ENCODE results near the gene AMOTL2.

AMOTL2 gene

DNA sequence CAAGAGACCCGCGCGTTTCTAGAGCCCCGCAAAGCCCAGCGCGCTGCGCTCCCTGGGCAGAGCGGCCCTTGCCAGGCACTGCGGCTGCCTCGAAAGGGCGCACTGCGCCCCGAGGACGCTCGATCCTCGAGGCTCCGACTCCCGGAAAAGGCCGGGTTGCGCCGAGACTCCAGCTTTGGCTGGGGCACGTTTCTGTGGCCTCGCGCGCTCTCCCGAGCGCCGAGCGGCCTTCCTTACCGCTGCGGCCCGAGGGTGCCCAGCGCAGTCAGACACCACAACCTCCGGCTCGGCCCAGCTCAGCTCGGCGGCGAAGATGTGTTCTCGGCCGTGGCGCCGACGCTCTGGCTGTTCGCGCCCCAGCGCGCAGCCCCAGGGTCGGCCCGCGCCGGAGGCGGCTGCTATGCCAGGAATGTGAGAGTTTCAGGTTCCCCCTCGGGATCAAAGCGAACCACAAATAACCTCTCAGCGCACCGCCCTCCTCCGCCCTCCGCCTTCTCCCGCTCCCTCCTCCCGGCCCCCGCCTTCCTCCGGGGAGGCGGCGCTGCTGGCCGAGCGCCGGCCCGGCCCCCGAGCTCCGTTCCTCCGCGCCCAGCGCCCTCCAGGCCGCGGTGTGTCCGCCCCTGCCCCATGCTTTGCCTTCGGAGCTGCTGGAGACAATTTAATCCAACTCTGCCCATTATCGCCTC, at the start of gene AMOTL2:
AMOTL2 (minus strand) TSS at position 343 of the 686 bp plus-strand sequence. CDS start 3,014 bp downstream, outside the sequence.
- H3K27ac Mint-ChIP-seq, result no peak within 1 kb of the TSS
- H3K4me1 Mint-ChIP-seq (ENCODE audit: low read depth), result peaks cover 3% of the 10 kb centered on the region
- H3K4me3 Mint-ChIP-seq, result peak within 1 kb of the TSS; percentile 61
- no peaks in the 10 kb centered on the region for H3K9me3 Mint-ChIP-seq
- peaks cover 54% of the 10 kb centered on the region for H3K27me3 Mint-ChIP-seq (ENCODE audit: low read depth)
- no peaks in the 10 kb centered on the region for H3K36me3 Mint-ChIP-seq (ENCODE audit: low read depth)

- Mint-ChIP-seq H3K9me3 (no peaks in the 10 kb centered on the region), H3K4me3 (no peak overlapping the region), H3K36me3 (ENCODE audit: low read depth) (no peaks in the 10 kb centered on the region), H3K27me3 (ENCODE audit: low read depth) (peaks cover 4% of the 10 kb centered on the region), H3K4me1 (ENCODE audit: low read depth) (no peaks in the 10 kb centered on the region), H3K27ac (no peak overlapping the region)
Measured at GRCh38 chr3:134423153-134423552, 48.9 kb upstream of the AMOTL2 start.

DNA sequence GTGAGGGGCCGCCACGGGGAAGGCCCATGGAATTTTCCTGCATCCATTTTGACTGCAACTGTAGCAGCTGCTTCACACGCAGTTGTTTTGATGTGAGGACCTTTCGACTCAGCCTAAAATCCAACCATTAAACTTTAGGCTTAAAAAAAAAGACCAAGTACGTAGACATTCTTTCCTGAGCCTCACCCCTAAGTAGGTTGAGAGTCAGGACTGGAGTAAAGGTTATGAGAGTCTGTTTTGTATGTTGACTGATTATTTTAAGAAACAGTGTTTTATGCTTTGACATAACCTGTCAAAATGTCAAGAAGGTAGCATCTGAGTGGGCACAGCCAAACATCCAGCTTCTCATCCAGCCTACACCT, 45.7 kb upstream of the AMOTL2 start:
- no peak overlapping the region for H3K4me3 Mint-ChIP-seq
- no peaks in the 10 kb centered on the region for H3K9me3 Mint-ChIP-seq

DNA sequence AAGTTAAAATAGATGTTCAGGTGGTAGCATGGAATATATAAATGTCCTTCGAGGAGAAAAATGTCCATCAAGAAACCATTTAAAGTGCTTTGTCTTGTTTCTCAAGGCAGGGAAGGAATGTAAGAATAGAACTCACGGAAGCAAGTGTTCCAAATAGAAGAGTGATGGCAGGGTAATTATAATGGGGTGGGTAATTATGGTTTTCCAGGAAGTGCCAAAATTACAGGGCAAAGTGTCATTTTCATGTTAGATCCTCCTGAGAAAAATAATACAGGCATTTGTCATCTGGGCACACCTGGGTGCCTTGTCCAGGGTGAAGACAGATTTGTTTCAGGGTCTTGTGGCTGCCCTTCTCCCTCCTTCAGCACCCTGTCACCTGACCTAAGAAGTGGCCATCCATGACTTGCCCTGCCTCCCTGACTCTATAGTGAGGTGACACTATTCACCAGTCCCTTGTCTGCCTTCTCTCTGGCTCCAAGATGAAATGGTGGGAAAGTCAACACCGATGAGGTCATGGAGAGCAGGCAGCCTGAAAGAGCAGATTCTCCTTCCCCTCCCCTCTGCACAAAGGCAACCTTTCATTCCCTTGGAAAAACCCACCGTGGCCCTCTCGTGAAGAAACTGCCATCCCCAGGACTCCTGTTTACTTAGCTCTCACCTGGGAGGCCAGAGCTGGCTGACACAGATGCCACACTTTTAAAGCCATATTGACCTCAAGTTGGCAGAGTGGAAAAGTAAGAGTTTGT, 45.1 kb upstream of the AMOTL2 start:
- no peak overlapping the region for H3K4me3 Mint-ChIP-seq
- H3K27ac Mint-ChIP-seq, result no peak overlapping the region
- no peaks in the 10 kb centered on the region for H3K9me3 Mint-ChIP-seq
- no peaks in the 10 kb centered on the region for H3K4me1 Mint-ChIP-seq (ENCODE audit: low read depth)
- H3K27me3 Mint-ChIP-seq (ENCODE audit: low read depth), result peaks cover 4% of the 10 kb centered on the region
- no peaks in the 10 kb centered on the region for H3K36me3 Mint-ChIP-seq (ENCODE audit: low read depth)

More for the DNA sequence above, 45.7 kb upstream of the AMOTL2 start:
- Mint-ChIP-seq H3K27me3 (ENCODE audit: low read depth) (peaks cover 4% of the 10 kb centered on the region), H3K36me3 (ENCODE audit: low read depth) (no peaks in the 10 kb centered on the region), H3K27ac (no peak overlapping the region), H3K4me1 (ENCODE audit: low read depth) (no peaks in the 10 kb centered on the region)

- Mint-ChIP-seq H3K27ac (no peak overlapping the region), H3K9me3 (peaks cover 4% of the 10 kb centered on the region), H3K4me3 (no peak overlapping the region), H3K36me3 (ENCODE audit: low read depth) (no peaks in the 10 kb centered on the region), H3K4me1 (ENCODE audit: low read depth) (no peaks in the 10 kb centered on the region), H3K27me3 (ENCODE audit: low read depth) (peaks cover 45% of the 10 kb centered on the region)
Measured at GRCh38 chr3:134409041-134409440, 34.8 kb upstream of the AMOTL2 start.

DNA sequence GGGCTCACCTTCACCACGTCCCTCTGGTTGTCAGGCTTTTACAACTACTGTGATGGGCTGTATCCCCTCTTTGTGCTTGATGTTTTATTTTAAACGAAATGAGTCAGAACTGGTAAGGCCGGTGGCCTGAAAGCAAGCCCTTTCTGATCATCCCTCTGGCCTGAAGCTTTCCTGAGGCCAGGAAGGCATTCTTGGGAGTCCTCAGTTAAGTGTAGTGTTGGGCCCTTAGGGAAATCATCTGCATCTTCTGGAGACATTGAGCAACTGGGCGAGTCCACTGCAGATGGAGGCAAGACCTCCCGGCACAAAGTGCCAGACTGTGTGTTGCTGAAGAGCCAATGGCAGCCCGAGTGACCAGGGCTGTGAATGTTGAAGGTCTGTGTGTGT, 33.0 kb upstream of the AMOTL2 start:
- Mint-ChIP-seq H3K9me3 (peaks cover 3% of the 10 kb centered on the region), H3K4me1 (ENCODE audit: low read depth) (no peaks in the 10 kb centered on the region), H3K27ac (no peak overlapping the region), H3K4me3 (no peak overlapping the region), H3K27me3 (ENCODE audit: low read depth) (peaks cover 57% of the 10 kb centered on the region), H3K36me3 (ENCODE audit: low read depth) (no peaks in the 10 kb centered on the region)

- Mint-ChIP-seq H3K9me3 (peaks cover 3% of the 10 kb centered on the region), H3K27me3 (ENCODE audit: low read depth) (peaks cover 59% of the 10 kb centered on the region), H3K4me1 (ENCODE audit: low read depth) (no peaks in the 10 kb centered on the region), H3K27ac (no peak overlapping the region), H3K36me3 (ENCODE audit: low read depth) (no peaks in the 10 kb centered on the region), H3K4me3 (no peak overlapping the region)
Measured at GRCh38 chr3:134406331-134407238, 32.3 kb upstream of the AMOTL2 start.

- no peaks in the 10 kb centered on the region for H3K36me3 Mint-ChIP-seq (ENCODE audit: low read depth)
- H3K27me3 Mint-ChIP-seq (ENCODE audit: low read depth), result peaks cover 58% of the 10 kb centered on the region
- H3K27ac Mint-ChIP-seq, result no peak overlapping the region
- peaks cover 3% of the 10 kb centered on the region for H3K9me3 Mint-ChIP-seq
- H3K4me1 Mint-ChIP-seq (ENCODE audit: low read depth), result no peaks in the 10 kb centered on the region
- H3K4me3 Mint-ChIP-seq, result no peak overlapping the region
Measured at GRCh38 chr3:134404366-134404885, 30.2 kb upstream of the AMOTL2 start.

GRCh38 chr3:134397755-134398154, 23.5 kb upstream of the AMOTL2 start:
- no peaks in the 10 kb centered on the region for H3K4me1 Mint-ChIP-seq (ENCODE audit: low read depth)
- no peak overlapping the region for H3K27ac Mint-ChIP-seq
- no peak overlapping the region for H3K4me3 Mint-ChIP-seq
- H3K36me3 Mint-ChIP-seq (ENCODE audit: low read depth), result no peaks in the 10 kb centered on the region
- no peaks in the 10 kb centered on the region for H3K9me3 Mint-ChIP-seq
- H3K27me3 Mint-ChIP-seq (ENCODE audit: low read depth), result peaks cover 16% of the 10 kb centered on the region

DNA sequence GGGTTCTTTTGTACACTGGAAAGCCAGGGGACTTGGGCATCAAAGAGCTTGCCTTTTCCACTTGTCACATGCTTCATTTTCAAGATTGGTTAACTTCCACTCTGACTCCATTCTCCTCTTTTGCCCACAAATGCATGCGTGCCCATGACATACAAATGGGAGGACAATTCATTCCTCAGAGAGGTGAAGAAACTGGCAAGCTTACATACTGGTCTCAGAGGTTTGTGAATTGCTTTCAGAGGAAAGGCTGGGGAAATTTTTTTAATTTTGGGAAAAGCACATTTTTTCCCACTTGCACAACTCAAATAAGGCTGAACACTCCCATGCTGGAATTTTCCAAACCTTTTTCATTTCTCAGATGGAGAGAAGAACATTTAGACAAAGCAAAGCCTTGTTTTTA, 20.9 kb upstream of the AMOTL2 start:
- H3K9me3 Mint-ChIP-seq, result no peaks in the 10 kb centered on the region
- H3K36me3 Mint-ChIP-seq (ENCODE audit: low read depth), result no peaks in the 10 kb centered on the region
- peaks cover 12% of the 10 kb centered on the region for H3K27me3 Mint-ChIP-seq (ENCODE audit: low read depth)
- H3K27ac Mint-ChIP-seq, result no peak overlapping the region
- H3K4me1 Mint-ChIP-seq (ENCODE audit: low read depth), result no peaks in the 10 kb centered on the region
- H3K4me3 Mint-ChIP-seq, result no peak overlapping the region

DNA sequence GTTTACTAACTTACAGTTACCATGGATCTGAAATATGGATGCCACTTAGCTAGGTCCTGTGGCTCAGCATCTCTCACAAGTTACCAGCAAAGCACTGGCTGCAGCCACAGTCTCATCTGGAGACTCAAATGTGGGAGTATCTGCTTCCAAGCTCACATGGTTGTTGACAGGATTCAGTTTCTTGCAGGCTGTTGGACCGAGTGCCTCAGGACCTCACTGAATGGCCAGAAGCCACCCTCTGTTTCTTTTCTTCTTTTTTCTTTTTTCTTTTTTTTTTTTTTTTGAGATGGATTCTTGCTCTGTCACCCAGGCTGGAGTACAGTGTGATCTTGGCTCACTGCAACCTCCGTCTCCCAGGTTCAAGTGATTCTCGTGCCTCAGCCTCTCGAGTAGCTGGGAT, 20.1 kb upstream of the AMOTL2 start:
- Mint-ChIP-seq H3K27me3 (ENCODE audit: low read depth) (peaks cover 12% of the 10 kb centered on the region), H3K27ac (no peak overlapping the region), H3K36me3 (ENCODE audit: low read depth) (no peaks in the 10 kb centered on the region), H3K9me3 (no peaks in the 10 kb centered on the region), H3K4me3 (no peak overlapping the region), H3K4me1 (ENCODE audit: low read depth) (no peaks in the 10 kb centered on the region)

DNA sequence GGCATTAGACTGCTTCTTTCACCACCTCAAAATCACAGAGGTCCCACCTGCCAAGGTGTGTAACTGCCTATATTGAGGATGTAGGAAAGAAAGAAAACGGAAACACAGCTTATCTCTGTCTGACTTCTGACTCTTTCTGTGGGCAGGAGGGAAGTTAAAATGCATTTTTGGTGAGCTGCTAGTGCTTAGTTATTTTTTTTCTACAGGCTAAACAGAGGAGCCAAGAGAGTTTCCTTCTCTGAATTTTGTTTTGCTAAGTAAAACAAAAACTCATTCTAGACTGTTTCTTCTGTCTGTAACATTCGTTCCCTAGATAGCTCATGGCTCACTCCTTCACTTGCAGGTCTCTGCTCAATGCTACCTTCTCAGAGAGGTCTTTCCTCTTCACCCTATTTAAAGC, 18.8 kb upstream of the AMOTL2 start:
- Mint-ChIP-seq H3K27ac (no peak overlapping the region), H3K36me3 (ENCODE audit: low read depth) (no peaks in the 10 kb centered on the region), H3K27me3 (ENCODE audit: low read depth) (peaks cover 12% of the 10 kb centered on the region), H3K9me3 (no peaks in the 10 kb centered on the region), H3K4me1 (ENCODE audit: low read depth) (no peaks in the 10 kb centered on the region), H3K4me3 (no peak overlapping the region)

- no peaks in the 10 kb centered on the region for H3K36me3 Mint-ChIP-seq (ENCODE audit: low read depth)
- H3K9me3 Mint-ChIP-seq, result no peaks in the 10 kb centered on the region
- no peaks in the 10 kb centered on the region for H3K4me1 Mint-ChIP-seq (ENCODE audit: low read depth)
- no peak overlapping the region for H3K27ac Mint-ChIP-seq
- no peak overlapping the region for H3K4me3 Mint-ChIP-seq
- peaks cover 12% of the 10 kb centered on the region for H3K27me3 Mint-ChIP-seq (ENCODE audit: low read depth)
Measured at GRCh38 chr3:134392336-134392983, 18.2 kb upstream of the AMOTL2 start.

DNA sequence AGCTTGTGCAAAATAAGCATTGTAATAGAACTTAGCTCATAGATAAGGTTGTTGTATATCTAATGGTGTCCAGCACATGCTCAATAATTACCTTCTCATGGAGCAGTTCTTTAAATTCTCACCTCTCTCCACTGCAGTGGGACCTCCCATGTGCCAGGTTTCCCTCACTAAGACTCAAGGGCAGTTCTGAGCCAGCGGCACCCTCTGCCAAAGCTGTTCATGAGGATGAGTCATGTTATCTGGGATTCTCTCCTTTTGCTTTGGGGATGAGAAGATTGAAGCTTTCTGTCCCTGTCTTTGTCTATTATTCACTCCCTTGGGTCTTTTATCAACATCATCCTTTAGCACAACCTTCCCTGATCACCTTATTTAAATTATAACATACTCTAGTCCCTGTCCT, 15.6 kb upstream of the AMOTL2 start:
- Mint-ChIP-seq H3K9me3 (no peaks in the 10 kb centered on the region), H3K4me3 (no peak overlapping the region), H3K36me3 (ENCODE audit: low read depth) (no peaks in the 10 kb centered on the region), H3K4me1 (ENCODE audit: low read depth) (no peaks in the 10 kb centered on the region), H3K27me3 (ENCODE audit: low read depth) (peaks cover 7% of the 10 kb centered on the region), H3K27ac (no peak overlapping the region)

Measured in T-helper 1 cell treated with Interleukin-12 subunit alpha and Interleukin-12 subunit beta and Interleukin-4 antibody, amounts not matched to agents 30 μg/mL and 1 μg/mL, for 36 hours (primary cell).